HG02884 (cell line): ENCODE measurements around the gene MIA2.
"Not testable (repeated sequence)": the region's sequence is repeated elsewhere in the genome, so short reads cannot be mapped to it uniquely, and the experiment has no call there.

ENCODE experiments used
- ATAC-seq: cut with Tn5 transposase; IDR thresholded peaks from one replicate; pipeline ENCODE4 v1.9.1; 2021; ENCODE audit warnings: mild to moderate bottlenecking, moderate library complexity; ENCODE audit not compliant: unreplicated experiment

Gene MIA2

GRCh38 chr14:39231751-39232553 lies 1.8 kb upstream of the MIA2 start:
- ATAC-seq: peak; percentile 82

GRCh38 chr14:39232554-39233415 lies 930 bp upstream of the MIA2 start:
- no peak for ATAC-seq

GRCh38 chr14:39234986-39235385 lies 1.3 kb downstream of the MIA2 start:
- ATAC-seq: not testable (repeated sequence)

- not testable (repeated sequence) for ATAC-seq
Observed at GRCh38 chr14:39235466-39235865, 1.8 kb downstream of the MIA2 start.

GRCh38 chr14:39240769-39241168 lies 7.1 kb downstream of the MIA2 start:
- no peak for ATAC-seq

- no peak for ATAC-seq
Observed at GRCh38 chr14:39241637-39242036, 7.9 kb downstream of the MIA2 start.

- no peak for ATAC-seq
Observed at GRCh38 chr14:39243831-39244230, 10.1 kb downstream of the MIA2 start.

- no peak for ATAC-seq
Observed at GRCh38 chr14:39246618-39247017, 12.9 kb downstream of the MIA2 start.

GRCh38 chr14:39247256-39247655 lies 13.5 kb downstream of the MIA2 start:
- ATAC-seq: no peak

GRCh38 chr14:39251547-39251946 lies 17.8 kb downstream of the MIA2 start:
- ATAC-seq: no peak

- ATAC-seq: not testable (repeated sequence)
Observed at GRCh38 chr14:39257388-39257787, 23.7 kb downstream of the MIA2 start.

- ATAC-seq: no peak
Observed at GRCh38 chr14:39258782-39259545, 25.2 kb downstream of the MIA2 start.

GRCh38 chr14:39260161-39260560 lies 26.4 kb downstream of the MIA2 start:
- not testable (repeated sequence) for ATAC-seq

GRCh38 chr14:39262214-39262613 lies 28.5 kb downstream of the MIA2 start:
- not testable (repeated sequence) for ATAC-seq

GRCh38 chr14:39264057-39264456 lies 30.3 kb downstream of the MIA2 start:
- ATAC-seq: no peak

- no peak for ATAC-seq
Observed at GRCh38 chr14:39264558-39264957, 30.8 kb downstream of the MIA2 start.

GRCh38 chr14:39265033-39265432 lies 31.3 kb downstream of the MIA2 start:
- ATAC-seq: no peak

GRCh38 chr14:39265806-39266524 lies 32.2 kb downstream of the MIA2 start:
- no peak for ATAC-seq

GRCh38 chr14:39266525-39266870 lies 32.8 kb downstream of the MIA2 start:
- ATAC-seq: peak; percentile 28

GRCh38 chr14:39266871-39267607 lies 33.3 kb downstream of the MIA2 start:
- ATAC-seq: peak; percentile 81
